Measurements from ENCODE around the gene FAAP20. TPM values are rescaled to one million over a fixed set of nuclear protein-coding genes. Genes with fewer than 3 reads are reported as not detected.
"Not testable (repeated sequence)": the region's sequence is repeated elsewhere in the genome, so short reads cannot be mapped to it uniquely, and the experiment has no call there.

FAAP20 gene
- total RNA-seq, 1 donor from 2014 or later, result 15.5 TPM

GRCh38 chr1:2156866-2157265 is 37.7 kb downstream of the FAAP20 start:
- no peak for DNase-seq

DNA sequence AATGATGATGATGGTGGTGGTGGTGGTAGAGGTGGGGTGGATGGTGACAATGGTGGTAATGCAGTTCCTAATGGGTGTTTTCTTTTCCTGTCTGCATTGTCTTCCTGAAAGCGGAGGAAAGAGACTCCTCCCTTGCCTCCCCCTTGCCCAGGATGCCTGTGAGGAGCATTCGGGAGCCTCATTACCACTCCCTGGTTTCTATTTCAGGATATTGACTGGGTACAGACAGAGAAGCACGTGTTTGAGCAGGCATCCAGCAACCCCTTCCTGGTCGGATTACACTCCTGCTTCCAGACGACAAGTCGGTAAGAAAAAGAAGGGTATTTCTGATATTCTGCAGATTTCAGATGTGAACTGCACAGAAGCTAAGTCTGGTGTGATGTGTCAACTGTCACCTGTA is 38.8 kb downstream of the FAAP20 start:
- DNase-seq, result no peak

GRCh38 chr1:2155147-2155598 is 39.4 kb downstream of the FAAP20 start:
- no peak for DNase-seq

- no peak for DNase-seq
Measured at GRCh38 chr1:2154022-2154421, 40.5 kb downstream of the FAAP20 start.

GRCh38 chr1:2152954-2153353 is 41.6 kb downstream of the FAAP20 start:
- DNase-seq, result no peak

DNA sequence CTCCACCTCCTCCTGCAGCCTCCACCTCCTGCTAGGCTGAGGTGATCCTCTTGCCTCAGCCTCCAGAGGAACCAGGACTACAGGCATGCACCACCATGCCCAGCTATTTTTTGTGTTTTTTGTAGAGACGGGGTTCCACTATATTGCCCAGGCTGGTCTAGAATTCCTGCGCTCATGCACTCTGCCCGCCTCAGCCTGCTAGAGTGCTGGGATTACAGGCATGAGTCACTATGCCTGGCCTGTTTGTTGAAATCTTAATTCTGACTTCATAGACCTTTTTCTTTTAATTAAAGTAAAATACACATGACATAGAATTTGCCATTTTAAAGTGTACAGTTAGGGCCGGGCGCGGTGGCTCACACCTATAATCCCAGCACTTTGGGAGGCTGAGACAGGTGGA is 42.7 kb downstream of the FAAP20 start:
- DNase-seq, result no peak

- DNase-seq, result no peak
Measured at GRCh38 chr1:2151252-2151651, 43.3 kb downstream of the FAAP20 start.

DNA sequence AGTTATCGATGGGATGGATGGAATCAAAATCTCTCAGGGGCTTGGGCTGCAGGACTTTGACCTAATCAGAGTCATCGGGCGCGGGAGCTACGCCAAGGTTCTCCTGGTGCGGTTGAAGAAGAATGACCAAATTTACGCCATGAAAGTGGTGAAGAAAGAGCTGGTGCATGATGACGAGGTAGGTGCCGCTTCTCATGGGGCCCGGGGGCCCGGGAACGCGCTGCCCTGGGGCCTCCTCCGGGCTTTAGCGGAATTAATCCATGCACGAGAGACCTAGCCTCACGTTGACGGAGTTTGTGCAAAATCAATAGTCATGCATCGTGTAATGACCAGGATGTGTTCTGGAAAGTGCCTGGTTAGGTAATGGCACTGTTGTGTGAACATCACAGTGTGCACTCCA is 43.8 kb downstream of the FAAP20 start:
- no peak for DNase-seq

- no peak for DNase-seq
Measured at GRCh38 chr1:2148691-2149090, 45.9 kb downstream of the FAAP20 start.

- not testable (repeated sequence) for DNase-seq
Measured at GRCh38 chr1:2147869-2148268, 46.7 kb downstream of the FAAP20 start.

GRCh38 chr1:2146836-2147517 is 47.6 kb downstream of the FAAP20 start:
- no peak for DNase-seq

DNA sequence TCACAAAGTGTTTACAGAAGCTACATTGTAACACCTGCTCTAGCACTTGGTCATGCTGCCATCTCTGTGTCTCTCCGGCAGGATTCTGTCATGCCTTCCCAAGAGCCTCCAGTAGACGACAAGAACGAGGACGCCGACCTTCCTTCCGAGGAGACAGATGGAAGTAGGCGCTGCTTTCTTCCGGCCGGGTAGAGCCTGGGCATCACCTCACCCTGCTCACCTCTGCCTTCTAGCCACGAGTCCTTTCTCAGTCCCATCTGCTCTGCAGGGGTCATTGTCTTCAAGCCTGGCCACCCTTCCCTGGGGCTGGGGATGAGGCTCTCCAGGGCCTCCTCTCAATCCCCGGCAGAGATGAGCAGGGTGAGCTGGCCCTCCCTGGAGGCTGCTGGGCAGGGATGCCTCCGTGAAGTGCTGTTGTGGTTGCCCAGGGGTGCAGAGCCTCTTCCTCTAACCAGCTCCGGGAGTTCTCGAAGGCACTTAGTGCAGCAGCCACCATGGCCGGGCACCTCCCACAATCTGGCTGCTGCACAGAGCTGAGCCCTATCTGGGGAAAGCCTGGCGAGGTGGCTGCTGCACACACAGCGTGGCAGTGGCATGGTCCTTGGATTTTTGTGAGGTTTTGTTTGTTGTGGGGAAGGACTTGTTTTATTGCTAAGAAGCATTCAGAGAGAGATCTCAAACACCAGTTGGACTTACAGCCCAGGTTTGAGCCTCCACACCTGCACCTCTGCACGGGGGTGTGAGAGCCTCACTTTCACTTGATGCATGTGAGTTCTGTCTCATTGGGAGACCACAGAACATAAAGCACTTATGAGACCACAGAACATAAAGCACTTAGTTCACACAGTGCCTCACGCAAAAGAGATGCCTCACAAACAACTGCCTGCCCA is 48.4 kb downstream of the FAAP20 start:
- no peak for DNase-seq

DNA sequence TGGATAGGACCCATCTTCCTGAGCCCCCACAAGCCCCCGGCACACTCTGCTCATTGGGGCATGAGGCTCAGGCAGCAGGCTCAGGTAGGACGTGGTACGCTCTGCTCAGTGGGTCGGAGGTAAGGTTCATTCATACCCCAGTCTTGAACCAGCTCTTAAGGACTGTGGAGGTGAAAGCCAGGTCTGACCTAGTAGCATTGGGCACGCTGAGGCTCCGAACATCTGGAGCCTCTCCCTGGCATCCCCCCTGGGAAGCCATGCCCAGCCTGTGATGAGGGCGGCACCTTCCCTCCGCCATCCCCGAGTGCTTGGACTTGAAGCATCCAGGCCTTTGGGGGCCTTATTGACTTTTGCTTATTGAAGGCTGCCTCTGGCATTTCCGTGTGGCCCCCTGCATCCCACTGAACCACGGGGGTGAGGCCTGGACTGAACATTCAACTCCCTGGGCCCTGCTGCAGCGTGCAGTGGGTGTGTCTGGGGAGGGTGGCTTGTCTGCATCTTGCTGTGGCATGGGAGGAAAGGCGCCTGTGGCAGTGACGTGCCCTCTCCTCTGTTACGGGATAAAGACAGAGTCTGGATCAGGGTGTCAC is 50.0 kb downstream of the FAAP20 start:
- DNase-seq, result no peak

- DNase-seq, result no peak
Measured at GRCh38 chr1:2143814-2144500, 50.6 kb downstream of the FAAP20 start.

DNA sequence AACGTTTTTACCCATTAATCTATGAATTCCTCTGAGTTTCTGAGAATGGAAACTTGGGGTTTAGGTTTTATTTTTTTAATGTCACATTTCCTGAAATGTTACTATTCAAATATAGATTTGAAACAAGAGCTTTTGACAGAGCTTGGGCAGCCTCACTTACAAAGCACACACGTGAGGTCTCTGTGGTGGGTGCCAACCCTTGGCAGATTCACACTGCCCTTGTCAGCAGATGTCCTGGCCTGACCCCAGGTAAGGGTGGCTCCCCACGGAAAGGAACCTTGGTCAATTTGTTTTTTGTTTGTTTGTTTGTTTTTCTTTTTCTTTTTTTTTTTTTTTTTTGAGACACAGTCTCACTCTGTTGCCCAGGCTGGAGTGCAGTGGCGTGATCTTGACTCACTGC is 53.5 kb downstream of the FAAP20 start:
- no peak for DNase-seq

Other genes with a start within 250 kb of the FAAP20 start
- 0.49 TPM for gene CFAP74, start 191.0 kb downstream of the FAAP20 start, total RNA-seq
- 2.2 TPM for gene GABRD, start 175.4 kb downstream of the FAAP20 start, total RNA-seq
- gene PRKCZ, start 144.4 kb downstream of the FAAP20 start, total RNA-seq, result 10.8 TPM
- 28.4 TPM for gene SKI, start 33.5 kb upstream of the FAAP20 start, total RNA-seq
- gene MORN1, start 196.8 kb upstream of the FAAP20 start, total RNA-seq, result 10.3 TPM
- 40.1 TPM for gene RER1, start 197.1 kb upstream of the FAAP20 start, total RNA-seq
- 15.8 TPM for gene PEX10, start 217.8 kb upstream of the FAAP20 start, total RNA-seq

Measured in skin of body (tissue), 2 donors.